HUDEP-2 (cell line): ENCODE data around the gene EVX2.
A peak's percentile ranks its signal among the peaks of the same experiment; 100 is the strongest.

Source experiments
- DNase-seq, 76 experiments: peaks; one replicate each; lab custom pipeline; 2025; ENCODE audit not compliant: unreplicated experiment in 76 of 76; lab: John Stamatoyannopoulos, UW

The EVX2 gene

DNA sequence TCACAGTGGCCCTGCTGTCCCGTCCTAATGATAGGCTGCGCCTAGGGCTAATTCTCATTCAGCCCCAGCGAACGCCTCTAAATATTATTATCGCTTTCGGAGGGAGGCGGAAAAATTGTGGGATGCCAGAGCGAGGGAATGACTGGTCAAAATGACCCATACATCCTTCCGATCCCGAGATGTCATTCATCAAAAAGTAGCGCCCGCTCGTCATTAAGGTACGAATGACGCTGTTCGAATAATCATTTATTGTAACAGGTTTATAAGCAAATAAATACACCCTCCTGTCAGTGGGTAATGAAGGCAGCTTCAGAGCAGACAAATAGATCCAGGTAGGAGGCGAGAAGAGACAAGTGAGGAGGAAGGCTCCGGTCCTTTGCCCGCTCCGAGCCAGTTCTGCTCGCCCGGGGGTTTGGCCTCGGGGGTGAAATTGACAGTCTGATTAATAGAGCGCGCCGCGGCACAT lies at the start of gene EVX2:
Gene EVX2, minus strand, starts transcription at position 167 of the 466 bp plus-strand sequence. CDS start 186 bp downstream, outside the sequence.
- DNase-seq, result no peak

DNA sequence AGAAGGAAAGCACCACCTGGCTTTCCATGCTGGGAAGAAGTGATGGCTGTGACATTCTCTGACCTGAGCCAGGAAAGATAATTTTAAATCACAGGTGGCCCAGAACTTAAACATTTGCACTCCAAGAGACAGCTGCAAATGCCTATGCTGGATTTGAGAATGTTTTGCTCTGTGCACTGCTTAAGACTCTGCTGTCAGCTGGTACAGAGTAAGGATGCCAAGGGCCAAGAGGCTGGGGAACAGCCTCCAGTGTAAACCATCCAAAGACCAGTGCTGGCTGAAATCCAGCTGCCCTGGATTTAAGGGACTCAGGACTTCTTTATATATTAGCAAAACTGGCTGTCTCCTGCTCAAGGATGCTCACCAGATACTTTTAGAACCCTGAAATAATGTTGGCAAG lies 49.6 kb upstream of the EVX2 start:
- no peak for DNase-seq

DNA sequence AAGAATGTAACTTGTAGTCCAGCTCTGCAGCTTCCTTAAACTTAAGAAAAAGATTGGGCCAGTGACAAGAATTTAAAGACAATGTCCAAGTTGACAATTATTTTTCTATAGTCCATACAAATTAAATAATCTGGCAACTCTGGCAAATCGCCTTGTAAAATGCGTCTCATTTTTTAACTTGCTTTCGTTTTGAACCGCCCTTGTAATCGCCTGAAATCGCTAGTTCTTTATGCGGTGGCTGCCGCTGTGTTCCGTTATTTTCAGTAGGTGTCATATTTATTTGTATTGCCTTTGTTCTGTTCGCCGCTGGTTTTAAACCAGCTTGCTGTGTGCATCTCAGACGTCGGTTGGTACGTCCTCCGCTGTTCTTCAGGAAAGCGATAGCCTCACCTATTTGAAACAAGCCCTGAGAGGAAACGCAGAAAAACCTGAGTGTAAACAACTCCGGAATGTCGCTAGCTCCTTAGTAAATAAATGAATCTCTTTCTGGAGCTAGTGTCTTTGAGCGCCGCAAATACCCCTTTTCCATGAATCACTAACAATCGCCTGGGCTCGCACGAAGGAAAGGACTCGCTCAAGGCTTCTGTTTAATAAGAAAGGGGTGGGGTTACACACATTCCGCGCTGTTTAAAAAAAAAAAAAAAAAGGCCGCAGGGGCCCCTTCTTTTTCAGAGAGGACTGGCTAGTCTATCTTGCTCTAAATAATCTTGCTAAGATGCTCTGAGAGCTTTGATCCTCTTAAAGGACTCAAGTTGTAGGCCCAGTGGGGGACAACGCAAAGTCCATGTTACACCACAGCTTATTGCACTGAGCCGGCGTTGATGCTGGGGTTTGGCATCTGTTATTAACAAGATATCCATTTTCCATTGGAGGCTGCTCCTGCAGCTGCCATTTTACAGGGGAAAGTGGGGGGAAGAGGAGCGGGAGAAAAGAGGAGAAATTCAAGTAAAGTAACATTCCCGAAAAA lies 48.7 kb upstream of the EVX2 start:
- DNase-seq, result no peak

DNA sequence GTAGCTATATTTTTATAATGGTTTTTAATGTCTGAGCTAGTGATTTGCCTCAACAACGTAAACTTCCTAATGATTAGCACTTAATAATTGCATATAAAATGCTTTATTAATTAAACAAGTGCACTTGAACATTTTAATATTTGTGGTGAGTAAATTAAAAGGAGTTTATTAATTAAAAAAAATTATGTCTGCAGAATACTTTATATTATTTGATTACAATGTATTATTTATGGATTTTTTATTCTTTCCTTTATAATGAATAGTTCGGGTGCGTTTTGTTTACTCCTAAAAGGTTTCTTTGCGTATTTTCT lies 48.0 kb upstream of the EVX2 start:
- DNase-seq, result no peak

DNA sequence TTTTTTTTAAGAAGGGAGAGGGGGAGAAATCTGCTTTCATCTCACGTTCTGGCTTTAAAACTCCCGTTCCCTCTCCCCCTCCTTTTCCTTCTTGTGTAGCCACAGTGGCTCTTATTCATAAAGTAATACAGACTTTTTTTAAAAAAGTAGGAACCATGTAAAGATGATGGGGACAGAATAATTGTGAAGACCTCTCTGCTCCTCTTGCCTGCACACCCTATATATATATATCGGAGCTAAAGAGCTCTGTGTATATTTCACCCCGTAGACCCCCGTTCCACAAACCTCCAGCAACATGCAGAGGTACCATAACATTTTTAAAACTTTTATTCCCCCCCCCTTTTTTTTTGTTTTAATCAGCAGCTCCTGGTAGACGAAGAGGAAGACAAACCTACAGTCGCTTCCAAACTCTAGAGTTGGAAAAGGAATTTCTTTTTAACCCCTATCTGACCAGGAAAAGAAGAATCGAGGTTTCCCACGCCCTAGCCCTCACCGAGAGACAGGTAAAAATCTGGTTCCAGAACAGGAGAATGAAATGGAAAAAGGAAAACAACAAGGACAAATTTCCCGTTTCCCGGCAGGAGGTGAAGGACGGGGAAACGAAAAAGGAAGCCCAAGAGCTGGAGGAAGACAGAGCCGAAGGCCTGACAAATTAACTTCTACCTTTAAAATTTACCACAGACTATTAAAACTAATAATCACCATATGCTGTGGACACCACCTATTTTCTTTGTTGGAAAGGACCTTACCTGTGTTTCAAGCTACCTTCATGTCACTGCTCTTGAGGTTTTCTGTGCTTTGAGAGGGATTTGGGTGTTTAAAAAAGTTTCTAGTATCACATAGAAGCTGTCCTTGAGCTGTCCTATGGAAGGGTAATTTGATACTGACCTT lies 47.4 kb upstream of the EVX2 start:
- no peak for DNase-seq

DNA sequence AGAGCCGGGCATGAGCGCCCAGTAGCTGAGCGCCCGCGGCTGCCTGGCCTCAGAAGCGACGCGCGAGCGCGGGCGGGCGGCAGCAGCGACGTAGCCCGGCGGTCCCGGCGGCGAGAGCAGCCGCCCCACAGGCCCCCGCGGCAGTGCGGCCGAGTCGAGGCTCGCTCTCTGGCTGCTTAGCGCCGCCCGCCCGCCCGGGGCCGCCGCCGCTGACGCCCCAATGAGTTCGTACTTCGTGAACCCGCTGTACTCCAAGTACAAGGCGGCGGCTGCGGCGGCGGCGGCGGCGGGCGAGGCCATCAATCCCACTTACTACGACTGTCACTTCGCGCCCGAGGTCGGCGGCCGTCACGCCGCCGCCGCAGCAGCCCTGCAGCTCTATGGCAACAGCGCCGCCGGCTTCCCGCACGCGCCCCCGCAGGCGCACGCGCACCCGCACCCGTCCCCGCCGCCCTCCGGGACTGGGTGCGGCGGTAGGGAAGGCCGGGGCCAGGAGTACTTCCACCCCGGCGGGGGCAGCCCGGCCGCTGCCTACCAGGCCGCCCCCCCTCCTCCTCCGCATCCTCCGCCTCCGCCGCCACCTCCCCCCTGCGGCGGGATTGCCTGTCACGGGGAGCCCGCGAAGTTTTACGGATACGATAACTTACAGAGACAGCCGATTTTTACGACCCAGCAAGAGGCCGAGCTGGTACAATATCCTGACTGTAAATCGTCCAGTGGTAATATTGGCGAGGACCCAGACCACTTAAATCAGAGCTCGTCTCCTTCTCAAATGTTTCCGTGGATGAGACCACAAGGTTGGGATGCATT lies 46.6 kb upstream of the EVX2 start:
- DNase-seq, result peak in 2 of 76 experiments; percentile 9

DNA sequence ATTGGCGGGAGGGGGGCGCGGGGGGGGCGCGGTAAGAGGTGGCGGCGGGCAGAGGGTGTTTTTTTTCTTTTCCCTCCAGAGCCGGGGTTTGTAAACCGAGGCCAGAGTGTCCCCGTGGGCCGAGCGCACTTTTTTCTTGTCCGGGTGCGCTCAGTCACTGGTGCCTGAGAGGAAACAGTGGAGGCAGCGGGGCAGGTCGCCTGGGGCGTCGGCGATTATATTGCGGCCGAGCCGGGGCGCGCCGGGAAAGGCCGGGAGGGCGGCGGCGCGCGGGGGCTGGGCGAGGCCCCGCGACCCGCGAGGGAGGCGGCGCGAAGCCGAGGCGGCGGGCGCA lies 46.0 kb upstream of the EVX2 start:
- peak in 1 of 76 experiments; percentile 19 for DNase-seq

DNA sequence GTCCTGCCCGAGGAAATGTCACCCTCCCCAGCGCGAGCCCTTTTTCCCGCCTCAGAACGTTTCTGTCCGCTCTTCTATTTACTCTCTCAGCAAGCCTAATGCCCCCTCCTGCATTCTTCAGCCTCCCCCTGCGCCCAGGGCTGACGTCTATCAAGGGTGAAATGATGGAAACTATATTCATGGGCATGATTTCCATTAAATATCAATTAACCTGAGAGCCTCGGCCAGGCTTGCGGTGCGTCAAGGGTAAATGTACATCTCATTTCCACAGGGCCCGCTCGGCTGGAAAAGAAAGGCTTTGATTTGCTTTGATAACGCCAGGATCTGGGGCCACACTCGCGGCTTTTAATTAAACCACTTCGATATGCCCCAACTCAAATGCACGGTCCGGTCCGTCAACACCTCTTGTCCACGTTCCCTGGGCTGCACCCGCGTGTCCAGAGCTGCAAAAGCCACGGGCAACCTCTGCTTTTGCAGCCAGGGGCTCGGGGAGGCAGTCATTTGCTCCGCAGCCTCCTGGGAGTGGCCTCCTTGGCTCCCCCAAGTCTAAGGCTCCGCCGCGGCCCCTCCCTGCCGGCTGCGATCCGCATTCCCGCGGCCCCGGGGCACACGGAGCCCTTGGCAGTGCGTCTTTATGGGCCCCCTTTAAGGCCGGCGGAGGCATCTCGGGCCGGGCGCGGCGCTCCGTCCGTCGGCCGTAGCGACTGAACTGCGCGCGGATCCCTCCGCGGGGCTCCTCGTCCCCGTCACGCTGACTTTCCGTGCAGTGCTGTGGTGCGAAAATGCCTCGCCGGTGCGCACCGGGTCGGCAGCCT lies 45.4 kb upstream of the EVX2 start, which contains the start of gene HOXD8:
Gene HOXD8, plus strand, starts transcription at position 724 of the 815 bp plus-strand sequence. CDS start 662 bp downstream, outside the sequence.
- peak in 9 of 76 experiments; percentile 6 to 32 (median 19) for DNase-seq

DNA sequence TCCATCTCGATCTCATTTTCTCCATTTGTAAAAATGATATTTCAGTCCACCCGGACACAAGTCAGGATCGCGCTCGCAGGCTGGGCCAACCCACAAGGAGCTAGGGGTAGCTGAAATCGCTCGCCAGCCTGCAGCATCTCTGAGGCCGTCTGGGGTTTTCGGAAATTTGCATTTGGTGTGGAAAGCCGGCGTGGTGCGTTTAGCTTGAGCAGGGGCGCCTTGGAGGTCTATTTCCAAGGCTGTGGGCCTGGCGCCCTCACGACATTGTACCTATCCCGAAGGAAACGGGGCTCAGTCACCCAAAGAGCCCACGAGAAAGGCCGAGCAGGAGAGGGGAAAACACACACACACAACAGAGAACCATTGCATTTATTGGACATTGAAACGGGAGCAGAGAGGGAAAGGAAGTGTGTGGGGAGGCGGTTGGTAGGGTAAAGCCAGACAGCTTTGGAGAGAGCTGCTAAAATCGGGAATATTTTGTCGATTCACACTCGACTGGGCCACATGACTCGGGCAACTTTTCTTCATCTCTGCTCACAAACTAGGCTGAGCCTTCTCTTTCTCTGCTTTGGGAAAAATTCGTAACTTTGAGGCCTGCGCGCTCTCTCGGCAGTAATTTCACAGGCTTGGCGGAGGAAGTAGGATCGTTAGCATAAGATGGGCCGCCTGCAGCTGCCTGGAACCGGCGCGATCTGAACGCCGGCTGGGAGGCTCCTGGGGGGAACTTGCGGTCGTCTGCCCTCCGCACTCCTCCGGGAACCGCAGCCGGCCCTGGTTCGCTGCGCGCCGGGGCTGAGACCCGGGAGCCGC lies 44.6 kb upstream of the EVX2 start:
- DNase-seq, result no peak

DNA sequence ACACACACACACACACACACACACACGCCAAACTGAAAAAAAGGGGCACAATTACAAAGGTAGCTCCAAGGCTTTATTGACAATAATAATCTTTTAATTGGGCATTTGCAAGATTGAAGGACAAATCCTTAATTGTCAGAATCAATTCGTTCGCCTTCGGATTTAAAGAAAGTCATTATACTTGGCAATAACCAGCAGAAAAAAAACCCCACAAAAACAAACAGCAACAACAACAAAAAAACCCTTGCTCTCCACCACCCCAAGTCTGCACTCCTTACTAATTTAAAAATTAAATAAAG lies 44.0 kb upstream of the EVX2 start:
- no peak for DNase-seq

DNA sequence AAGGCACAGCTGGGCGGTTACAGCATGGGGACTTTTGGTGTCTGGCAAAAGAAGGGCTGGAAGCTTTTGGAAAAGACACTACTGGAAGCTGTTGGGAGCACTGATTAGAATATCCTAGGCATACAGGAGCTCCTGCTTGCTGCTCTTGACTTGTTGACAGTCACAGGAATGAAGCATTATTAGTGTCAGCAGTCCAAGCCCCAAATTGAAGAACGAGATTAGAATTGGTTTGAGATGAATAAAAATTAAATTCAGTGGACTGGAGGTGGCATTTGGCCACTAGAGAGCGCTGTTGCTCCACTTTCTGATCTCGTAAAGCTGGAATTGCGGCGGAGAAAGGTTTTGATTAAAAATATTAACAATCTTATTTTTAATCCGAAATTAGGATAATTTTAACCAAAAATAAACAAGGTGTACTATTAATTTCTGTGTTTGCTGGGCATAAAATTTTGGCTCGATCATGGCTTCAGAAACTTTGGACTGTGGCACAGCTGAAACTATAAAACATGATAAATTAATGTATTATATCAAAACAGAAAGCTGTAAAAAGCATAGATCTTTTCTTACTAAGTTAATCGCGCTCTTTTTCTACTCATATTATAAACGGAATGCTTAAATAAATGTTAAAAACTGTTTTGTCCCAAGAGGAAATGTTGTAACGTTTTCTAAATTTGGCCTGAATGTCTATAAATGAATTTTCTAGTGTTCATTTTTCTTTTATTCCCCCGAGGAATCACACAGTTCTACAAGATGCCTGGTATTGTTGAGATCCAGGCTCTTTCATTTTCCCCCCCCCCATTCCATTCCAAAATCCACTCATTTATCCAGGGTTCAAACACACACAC lies 43.4 kb upstream of the EVX2 start:
- peak in 42 of 76 experiments; percentile 7 to 61 (median 29) for DNase-seq

DNA sequence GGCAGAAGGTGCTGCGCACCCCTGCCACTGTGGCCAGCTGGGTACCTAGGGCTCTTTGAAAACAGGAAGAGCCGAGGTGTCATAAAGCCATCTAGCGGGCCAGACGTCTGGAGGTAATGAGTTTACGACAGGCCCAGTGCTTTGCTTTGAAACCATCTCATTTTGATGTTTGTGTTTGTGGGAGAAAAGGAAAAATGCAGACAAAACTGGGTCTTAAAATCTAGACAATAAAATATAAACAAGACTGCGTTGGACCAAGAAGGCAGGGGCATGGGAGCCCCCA lies 42.0 kb upstream of the EVX2 start:
- no peak for DNase-seq

DNA sequence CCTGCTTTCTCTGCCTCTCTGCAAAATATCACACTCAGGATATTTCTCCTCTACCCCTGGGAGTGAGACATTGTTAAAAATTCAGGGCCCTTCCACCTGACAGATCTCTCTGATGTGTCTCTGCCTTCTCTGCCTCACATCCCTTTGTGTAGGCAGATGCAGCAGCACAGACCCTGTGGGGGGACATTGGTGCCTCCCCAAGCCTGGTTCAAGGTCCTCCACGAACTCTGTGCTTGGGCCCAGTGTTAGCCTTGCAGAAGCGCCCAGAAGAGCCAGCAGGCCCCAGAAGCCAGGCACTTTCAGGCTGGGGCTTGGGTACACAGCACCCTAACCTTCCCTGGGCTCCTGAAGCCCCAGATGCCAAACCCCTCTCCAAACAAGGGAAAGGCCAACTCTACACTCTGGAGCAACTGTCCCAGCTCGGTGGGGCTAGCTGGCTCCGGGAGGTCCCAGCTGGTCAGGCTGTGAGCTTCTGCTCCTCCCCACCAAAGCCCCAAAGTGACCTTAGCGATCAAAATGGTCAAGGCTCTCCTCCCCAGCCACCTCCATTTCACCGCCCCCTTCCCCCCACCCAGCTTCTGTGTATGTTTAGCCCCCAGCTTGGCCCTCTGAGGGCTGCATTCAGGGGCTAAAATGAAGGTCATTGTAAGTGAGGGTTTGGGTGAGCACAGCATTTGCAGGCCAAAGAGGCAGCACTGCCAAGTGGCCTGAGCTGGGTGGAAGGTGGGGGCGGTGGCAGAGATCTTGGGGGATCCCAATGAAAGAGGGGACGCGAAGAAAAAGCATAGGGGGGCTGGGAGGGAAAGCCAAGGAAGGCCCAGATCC lies 41.4 kb upstream of the EVX2 start:
- no peak for DNase-seq

DNA sequence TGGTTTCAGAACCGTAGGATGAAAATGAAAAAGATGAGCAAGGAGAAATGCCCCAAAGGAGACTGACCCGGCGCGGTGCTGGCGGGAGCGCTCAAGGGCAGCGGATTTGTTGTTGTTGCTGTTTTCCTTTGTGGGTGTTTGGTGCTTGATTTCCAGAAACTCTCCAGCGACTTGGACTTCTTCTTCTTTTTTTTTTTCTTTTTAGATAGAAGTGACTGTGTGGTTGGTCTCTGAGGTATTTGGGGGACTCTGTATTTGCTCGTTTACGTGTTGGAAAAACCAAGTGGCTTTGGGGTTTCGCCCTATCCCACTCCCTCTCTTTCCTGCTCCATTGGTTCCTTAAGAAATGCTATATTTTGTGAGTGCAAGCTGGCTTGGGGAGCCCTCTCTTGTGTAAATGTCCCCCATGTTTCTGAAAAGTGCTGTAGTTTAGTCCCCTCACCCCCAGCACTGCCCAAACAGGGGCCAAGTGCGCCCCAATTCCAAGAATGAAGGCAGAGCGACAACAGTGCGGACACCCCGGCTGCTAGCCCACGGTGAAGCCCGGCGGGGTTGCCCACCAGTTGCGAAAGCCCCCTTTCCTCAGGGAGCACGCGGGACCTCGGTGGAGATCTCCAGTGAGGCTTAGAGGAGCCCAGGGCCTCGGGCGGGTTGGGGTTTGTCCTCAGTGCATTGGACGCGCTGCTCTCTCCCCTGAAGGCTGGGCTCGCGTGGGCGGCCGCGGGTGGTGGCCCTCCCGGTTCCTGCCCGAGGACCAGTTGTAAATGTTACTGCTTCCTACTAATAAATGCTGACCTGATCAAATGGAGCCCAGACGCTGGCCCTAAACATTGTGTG lies 40.6 kb upstream of the EVX2 start:
- no peak for DNase-seq

DNA sequence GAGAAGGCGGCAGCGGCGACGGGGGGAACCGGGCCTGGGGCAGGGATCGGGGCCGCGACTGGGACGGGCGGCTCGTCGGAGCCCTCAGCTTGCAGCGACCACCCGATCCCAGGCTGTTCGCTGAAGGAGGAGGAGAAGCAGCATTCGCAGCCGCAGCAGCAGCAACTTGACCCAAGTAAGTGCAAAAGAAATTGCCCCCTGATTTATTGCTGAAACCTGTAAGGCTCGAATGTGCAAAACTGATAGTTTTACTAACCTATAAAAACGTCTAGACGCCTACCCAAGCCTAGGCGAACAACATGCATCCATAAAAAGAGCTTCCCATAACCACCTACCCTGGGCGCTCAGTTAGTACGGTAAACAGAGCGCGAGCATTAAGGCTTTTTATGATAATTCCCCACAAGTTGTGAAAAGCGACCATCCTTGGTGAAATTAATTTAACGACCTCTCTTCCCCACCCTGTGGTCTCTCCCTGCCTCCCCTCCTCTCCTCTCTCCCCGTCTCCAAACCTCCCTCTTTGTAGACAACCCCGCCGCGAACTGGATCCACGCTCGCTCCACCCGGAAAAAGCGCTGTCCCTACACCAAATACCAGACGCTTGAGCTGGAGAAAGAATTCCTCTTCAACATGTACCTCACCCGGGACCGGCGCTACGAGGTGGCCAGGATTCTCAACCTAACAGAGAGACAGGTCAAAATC lies 39.8 kb upstream of the EVX2 start:
- no peak for DNase-seq
